K562 (cell line): ENCODE measurements around the gene IFITM2.

Source experiments
- USF2 ChIP-seq: sonication (generic); formaldehyde crosslinking; IDR thresholded peaks from 2 replicates; pipeline ENCODE4 v1.5.0; 2020; ENCODE audit warnings: missing genetic modification reagents
- ZNF12 ChIP-seq: sonication (generic); formaldehyde crosslinking; IDR thresholded peaks from 2 replicates; pipeline ENCODE4 v1.4.0; 2020; ENCODE audit warnings: mild to moderate bottlenecking, missing genetic modification reagents

GRCh38 chr11:357582-357981, 50.0 kb downstream of the IFITM2 start:
- TF ChIP-seq USF2 (CRISPR knock-in tag) (no peak), ZNF12 (CRISPR knock-in tag) (no peak)
